ENCODE data around the gene ALOX5AP.

Gene ALOX5AP

DNA sequence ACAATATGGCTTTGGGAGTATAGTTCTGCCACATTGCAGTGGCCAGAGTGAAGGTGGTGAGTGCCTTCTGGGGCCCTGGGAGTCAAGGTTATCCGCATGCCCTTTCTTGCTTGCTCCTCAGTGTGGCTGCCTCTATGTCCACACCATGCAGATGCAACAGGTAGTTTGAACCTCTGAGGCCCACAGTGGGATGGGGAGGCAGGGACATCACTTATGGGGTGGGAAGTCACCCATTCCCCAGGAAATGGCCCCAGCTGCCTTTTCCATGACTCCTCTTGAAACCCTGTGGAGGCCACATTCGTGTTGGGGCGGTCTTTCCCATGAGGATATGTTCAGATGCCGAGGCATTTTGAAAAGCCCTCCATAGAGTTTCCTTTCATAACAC is 20.0 kb upstream of the ALOX5AP start:
- no peak for DNase-seq

- no peak for DNase-seq
Observed at GRCh38 chr13:30715837-30716236, 19.5 kb upstream of the ALOX5AP start.

GRCh38 chr13:30718661-30719524 is 16.4 kb upstream of the ALOX5AP start:
- no peak for DNase-seq

GRCh38 chr13:30719525-30719914 is 15.8 kb upstream of the ALOX5AP start:
- no peak for DNase-seq

DNA sequence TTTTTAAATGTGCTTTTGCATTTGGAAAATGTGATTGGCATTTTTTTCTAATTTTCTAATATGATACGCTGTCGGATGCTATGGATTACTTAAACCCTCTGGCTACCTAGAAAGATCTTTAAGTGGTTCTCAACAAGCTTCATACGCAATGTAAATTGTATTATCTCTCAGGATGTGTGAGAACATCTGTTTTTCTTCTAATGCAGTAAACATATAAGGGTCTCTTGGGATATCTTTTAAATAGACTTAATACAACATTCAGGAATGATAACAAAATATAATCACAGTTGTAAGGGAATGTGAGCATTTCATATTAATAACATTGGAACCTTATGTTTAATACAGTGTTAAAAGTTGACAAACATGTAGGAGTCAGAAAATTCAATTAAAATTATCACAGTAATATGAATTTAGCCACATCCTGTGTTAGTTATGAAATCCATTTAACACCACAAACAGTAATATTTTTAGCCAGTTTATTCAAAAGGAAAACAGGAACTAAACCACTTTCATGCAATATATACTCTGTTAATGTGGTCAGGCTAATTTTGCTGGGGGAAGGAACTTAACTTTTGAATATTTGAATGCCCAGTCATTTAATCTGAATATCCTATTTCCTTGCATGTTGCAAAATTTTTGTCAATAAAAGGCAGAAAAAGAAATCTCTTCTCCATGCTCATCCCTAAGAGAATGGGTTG is 15.0 kb upstream of the ALOX5AP start:
- DNase-seq = peak; percentile 53

DNA sequence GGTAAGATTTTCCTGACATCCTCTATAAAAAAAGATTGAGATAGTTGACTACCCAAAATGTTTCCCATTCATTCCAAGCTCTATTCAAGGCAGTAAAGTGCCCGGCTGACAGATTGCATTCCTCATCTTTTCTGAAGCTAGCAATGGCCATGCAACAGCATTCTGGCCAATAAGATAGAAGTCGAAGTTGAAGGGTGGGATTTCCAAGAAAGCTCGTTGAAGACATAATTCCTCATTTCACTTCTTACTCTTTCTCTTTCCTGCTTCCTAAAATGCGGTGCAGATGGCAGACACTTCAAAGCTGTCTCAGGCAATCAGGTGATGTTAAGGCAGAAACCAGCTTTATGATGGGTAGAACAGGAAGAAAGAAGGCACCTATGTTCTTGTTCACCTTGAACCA is 13.4 kb upstream of the ALOX5AP start:
- DNase-seq = no peak

GRCh38 chr13:30722361-30722760 is 13.0 kb upstream of the ALOX5AP start:
- no peak for DNase-seq

DNA sequence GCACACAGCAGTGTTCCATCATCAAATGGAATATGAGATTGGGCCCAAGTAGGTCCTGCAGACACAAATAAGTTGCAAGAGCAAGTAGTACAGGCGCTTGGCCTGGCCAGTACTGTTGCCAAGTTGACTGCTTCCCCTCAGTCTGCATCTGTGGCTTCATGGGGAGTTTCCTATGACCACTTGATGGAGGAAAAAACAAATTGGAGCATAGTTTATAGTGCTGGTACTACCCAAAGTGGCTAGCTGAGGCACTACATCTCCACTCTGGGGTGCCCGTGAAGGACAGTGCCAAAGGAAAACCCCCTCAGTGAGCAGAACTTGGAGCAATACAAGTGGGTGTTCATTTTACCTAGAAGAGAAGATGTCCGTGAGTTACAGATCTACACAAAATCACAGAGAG is 10.6 kb upstream of the ALOX5AP start:
- DNase-seq = no peak

GRCh38 chr13:30725326-30726085 is 9.8 kb upstream of the ALOX5AP start:
- DNase-seq = no peak

- DNase-seq = no peak
Observed at GRCh38 chr13:30726192-30726591, 9.2 kb upstream of the ALOX5AP start.

GRCh38 chr13:30727491-30728355 is 7.6 kb upstream of the ALOX5AP start:
- no peak for DNase-seq

DNA sequence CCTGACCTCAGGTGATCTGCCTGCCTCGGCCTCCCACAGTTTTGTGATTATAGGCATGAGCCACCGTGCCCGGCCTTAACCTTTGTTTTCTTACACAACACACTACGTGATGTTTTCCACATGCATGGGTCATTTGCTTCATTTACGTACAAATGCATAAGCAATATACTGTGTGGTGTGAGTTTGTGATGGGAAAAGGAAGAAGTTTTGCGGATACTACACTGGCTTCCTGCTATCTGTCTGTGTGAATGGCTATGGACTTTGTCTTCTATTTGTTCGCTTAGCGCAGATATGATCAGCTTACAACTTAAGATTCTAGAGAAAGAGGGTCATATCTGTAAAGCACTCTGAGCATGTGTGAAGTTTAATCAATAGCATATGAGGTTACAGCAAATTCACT is 5.5 kb upstream of the ALOX5AP start:
- no peak for DNase-seq

DNA sequence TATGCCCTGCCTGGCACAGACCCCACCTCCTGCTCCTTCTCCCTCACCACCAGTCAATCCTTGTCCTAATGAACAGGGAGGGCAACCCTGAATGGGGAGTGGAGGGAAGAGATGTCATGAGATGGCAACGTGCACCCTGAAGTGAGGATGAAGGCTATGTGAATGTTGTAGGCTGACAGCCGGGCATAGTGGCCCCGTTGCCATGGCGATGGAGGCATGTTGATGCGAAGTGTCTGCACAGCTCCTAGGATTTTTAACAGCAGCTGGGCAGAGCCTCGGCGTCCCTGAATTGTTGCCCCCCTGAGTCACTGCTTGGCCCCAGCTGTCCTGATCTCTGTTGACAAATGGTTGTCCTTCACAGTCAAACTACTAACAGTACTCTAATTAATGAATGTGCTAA is 4.8 kb upstream of the ALOX5AP start:
- DNase-seq = no peak

- no peak for DNase-seq
Observed at GRCh38 chr13:30731361-30732045, 3.8 kb upstream of the ALOX5AP start.

DNA sequence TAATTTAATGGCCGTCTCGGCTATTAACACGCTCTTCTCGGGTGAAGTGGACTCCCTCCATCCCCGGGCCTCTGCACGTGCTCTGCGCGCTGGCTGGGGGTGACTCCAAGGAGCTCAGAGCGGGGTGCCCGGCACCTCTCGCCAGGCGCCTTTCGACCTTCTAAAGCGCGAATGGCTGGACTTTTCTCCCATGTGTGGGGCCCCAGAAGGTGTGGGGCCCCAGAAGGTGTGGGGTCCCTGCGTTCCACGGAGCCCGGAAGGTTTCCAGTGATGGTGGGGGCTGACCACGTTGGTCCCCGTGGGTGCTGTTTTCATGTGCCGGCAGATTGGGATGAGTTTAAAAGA is 3.3 kb upstream of the ALOX5AP start:
- no peak for DNase-seq

DNA sequence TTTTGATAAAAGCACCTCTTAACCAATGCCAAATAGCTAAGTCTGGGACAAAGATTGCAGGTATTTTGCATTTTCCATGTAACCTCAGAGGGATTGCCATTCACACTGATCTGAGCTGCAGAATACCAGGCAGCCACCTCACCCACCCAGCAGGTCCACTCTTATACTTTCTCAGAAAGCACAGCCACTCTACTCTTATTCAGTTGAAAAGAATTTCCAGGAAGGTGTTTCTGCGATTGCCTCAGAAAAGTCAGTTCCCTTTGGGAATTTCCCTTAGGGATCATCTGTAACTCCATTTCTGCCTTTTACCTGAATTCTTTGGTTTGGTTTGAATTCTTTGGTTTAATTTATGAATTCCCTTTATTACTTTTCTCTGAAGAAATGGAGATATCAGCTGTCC is 904 bp upstream of the ALOX5AP start:
- DNase-seq = no peak

GRCh38 chr13:30735872-30736175 is 481 bp downstream of the ALOX5AP start:
- DNase-seq = no peak

- no peak for DNase-seq
Observed at GRCh38 chr13:30736461-30737320, 1.3 kb downstream of the ALOX5AP start.

DNA sequence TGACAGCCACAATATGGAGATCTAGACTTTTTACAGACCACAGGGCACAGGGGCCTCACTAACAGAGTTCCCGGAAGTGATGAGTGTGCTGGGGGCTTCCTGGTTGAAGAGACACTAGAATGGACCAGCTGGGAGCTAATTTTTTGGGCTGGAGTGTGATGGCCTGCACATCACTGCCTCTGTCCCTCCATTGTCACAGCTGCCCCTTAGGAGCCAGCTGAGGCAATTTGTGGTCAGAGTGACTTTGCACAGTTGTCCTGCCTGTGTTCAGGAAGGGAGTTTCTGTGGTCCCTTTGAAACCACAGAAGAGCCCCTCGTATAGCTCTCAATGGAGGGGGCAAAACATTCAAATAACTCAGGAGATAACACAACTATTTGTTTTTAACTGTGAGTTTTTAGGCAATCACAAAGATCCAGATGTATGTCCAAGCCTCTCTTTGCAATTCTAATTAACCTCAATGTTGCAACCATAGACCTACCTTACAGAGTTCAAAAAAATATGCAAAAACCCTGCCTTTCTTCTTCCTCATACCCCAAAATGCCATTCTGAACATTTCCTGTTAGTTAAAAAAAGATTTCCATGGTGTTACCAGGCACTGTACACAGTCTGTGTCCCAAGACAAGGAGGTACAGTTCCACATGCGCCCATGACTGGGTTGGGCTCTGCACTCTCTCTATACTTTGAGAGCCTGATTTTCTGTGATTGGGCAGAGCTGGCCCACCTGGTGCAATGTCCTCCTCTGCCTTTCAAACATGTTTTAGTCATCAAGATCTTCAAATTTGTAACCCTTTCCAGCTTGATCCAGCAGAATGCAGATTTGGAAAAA is 2.4 kb downstream of the ALOX5AP start:
- no peak for DNase-seq

DNA sequence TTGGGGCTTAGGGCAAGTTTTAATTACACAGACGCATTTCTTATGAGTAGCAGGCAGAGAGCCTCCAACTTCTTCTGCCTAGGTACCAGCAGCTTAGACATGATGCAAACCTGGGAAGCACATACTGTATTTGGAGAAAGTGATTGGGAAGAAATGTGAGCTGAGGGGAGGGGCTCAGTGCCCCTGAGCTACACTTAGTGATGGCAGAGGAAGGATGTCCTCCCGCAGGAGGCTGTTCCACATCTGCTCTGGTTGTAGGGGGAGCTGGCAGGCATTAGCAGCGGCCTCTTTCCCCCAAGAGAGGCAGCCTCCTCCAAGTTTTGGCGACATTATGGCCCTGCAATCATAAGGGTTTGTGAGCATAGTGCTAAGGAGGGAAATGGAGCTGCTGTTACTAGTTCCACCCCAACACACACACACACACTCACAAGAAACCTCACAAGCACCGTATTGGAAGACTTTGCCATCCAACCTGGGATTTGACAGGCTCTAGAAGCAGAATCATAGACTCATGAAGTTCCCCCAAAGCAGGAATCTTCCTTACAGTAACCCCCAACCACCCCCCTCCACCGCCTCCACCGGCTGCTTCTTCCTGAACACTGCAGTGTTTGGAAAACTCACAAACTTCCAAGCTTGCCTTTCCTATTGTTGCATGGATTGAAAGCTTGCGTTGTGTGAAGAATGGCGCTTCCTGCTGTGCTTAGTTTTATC is 3.3 kb downstream of the ALOX5AP start:
- DNase-seq = no peak

All from activated CD4-positive, alpha-beta T cell treated with anti-CD3 and anti-CD28 coated beads, Interleukin-2, amount 50 U/mL, for 16 hours (primary cell).